ENCODE data around the gene FKBP2. TPM values are rescaled to one million over a fixed set of nuclear protein-coding genes. Genes with fewer than 3 reads are reported as not detected.
"Not testable (repeated sequence)": the region's sequence is repeated elsewhere in the genome, so short reads cannot be mapped to it uniquely, and the experiment has no call there.

Gene FKBP2
- total RNA-seq, 1 experiment from 2014 or later, result 87.4 TPM

- BruUV-seq (replicated peaks), result no TSS peak
- intact Hi-C loops (cut with micrococcal nuclease; ENCODE audit: unreplicated experiment), result loop anchor here (10.0 kb wide), 1 partner anchor 61 kb away; the partner anchor contains the start of genes CATSPERZ and ESRRA
Observed at GRCh38 chr11:64244107-64244506, 3.2 kb downstream of the FKBP2 start.

GRCh38 chr11:64244966-64245365, 4.1 kb downstream of the FKBP2 start:
- Mint-ChIP-seq H3K36me3 (ENCODE audit: insufficient read depth, unreplicated experiment) (peaks cover 97% of the 10 kb centered on the region), H3K4me3 (ENCODE audit: low read depth, unreplicated experiment) (peak overlapping the region; percentile 96), H3K4me1 (ENCODE audit: low read depth, unreplicated experiment) (peaks cover 34% of the 10 kb centered on the region), H3K27me3 (ENCODE audit: unreplicated experiment) (no peaks in the 10 kb centered on the region), H3K27ac (ENCODE audit: unreplicated experiment) (peak overlapping the region; percentile 82), H3K9me3 (ENCODE audit: low read depth, unreplicated experiment) (no peaks in the 10 kb centered on the region)
- TF ChIP-seq CTCF (IDR thresholded peaks at IDR 0.05; ENCODE audit: unreplicated experiment), result no peak
- DNase-seq, result no peak
- CTCF ChIA-PET, result interaction anchor here (0.5 to 1.9 kb wide), 7 partner anchors 12 to 558 kb away, joined by 3 to 11 read pairs (median 4); no protein-coding TSS in a partner anchor
- no TSS peak for BruUV-seq (replicated peaks)
- intact Hi-C loops (cut with micrococcal nuclease; ENCODE audit: unreplicated experiment), result loop anchor here (10.0 kb wide), 1 partner anchor 60 kb away; the partner anchor contains the start of genes CATSPERZ and ESRRA

More at GRCh38 chr11:64244107-64244506, 3.2 kb downstream of the FKBP2 start:
- Mint-ChIP-seq H3K27ac (ENCODE audit: unreplicated experiment) (peak overlapping the region; percentile 83), H3K36me3 (ENCODE audit: insufficient read depth, unreplicated experiment) (peaks cover 98% of the 10 kb centered on the region), H3K27me3 (ENCODE audit: unreplicated experiment) (no peaks in the 10 kb centered on the region), H3K9me3 (ENCODE audit: low read depth, unreplicated experiment) (no peaks in the 10 kb centered on the region), H3K4me1 (ENCODE audit: low read depth, unreplicated experiment) (peaks cover 38% of the 10 kb centered on the region), H3K4me3 (ENCODE audit: low read depth, unreplicated experiment) (peak overlapping the region; percentile 96)
- CTCF ChIA-PET, result interaction anchor here (0.5 kb wide), 1 partner anchor 69 kb away, joined by 3 read pairs; no protein-coding TSS in a partner anchor
- DNase-seq, result no peak
- TF ChIP-seq CTCF (IDR thresholded peaks at IDR 0.05; ENCODE audit: unreplicated experiment), result no peak

GRCh38 chr11:64245401-64245796, 4.5 kb downstream of the FKBP2 start:
- Mint-ChIP-seq H3K9me3 (ENCODE audit: low read depth, unreplicated experiment) (no peaks in the 10 kb centered on the region), H3K36me3 (ENCODE audit: insufficient read depth, unreplicated experiment) (peaks cover 95% of the 10 kb centered on the region), H3K27me3 (ENCODE audit: unreplicated experiment) (no peaks in the 10 kb centered on the region), H3K4me3 (ENCODE audit: low read depth, unreplicated experiment) (peak overlapping the region; percentile 96), H3K4me1 (ENCODE audit: low read depth, unreplicated experiment) (peaks cover 30% of the 10 kb centered on the region), H3K27ac (ENCODE audit: unreplicated experiment) (peak overlapping the region; percentile 82)
- TF ChIP-seq CTCF (IDR thresholded peaks at IDR 0.05; ENCODE audit: unreplicated experiment), result no peak
- DNase-seq, result peak; percentile 66
- intact Hi-C loops (cut with micrococcal nuclease; ENCODE audit: unreplicated experiment), result loop anchor here (10.0 kb wide), 1 partner anchor 59 kb away; the partner anchor contains the start of genes CATSPERZ and ESRRA
- CTCF ChIA-PET, result interaction anchor here (0.5 to 1.9 kb wide), 7 partner anchors 19 to 559 kb away, joined by 3 to 11 read pairs (median 4); partner anchors contain the start of gene TRMT112
- BruUV-seq (replicated peaks), result no TSS peak

- intact Hi-C loops (cut with micrococcal nuclease; ENCODE audit: unreplicated experiment), result loop anchor here (10.0 kb wide), 1 partner anchor 59 kb away; the partner anchor contains the start of genes CATSPERZ and ESRRA
- no peak for TF ChIP-seq CTCF (IDR thresholded peaks at IDR 0.05; ENCODE audit: unreplicated experiment)
- Mint-ChIP-seq H3K4me3 (ENCODE audit: low read depth, unreplicated experiment) (peak overlapping the region; percentile 96), H3K4me1 (ENCODE audit: low read depth, unreplicated experiment) (peaks cover 28% of the 10 kb centered on the region), H3K9me3 (ENCODE audit: low read depth, unreplicated experiment) (no peaks in the 10 kb centered on the region), H3K27ac (ENCODE audit: unreplicated experiment) (peak overlapping the region; percentile 82), H3K36me3 (ENCODE audit: insufficient read depth, unreplicated experiment) (peaks cover 95% of the 10 kb centered on the region), H3K27me3 (ENCODE audit: unreplicated experiment) (no peaks in the 10 kb centered on the region)
- CTCF ChIA-PET, result interaction anchor here (0.7 to 1.9 kb wide), 5 partner anchors 9 to 71 kb away, joined by 3 to 11 read pairs (median 4); partner anchors contain the start of gene TRMT112
- BruUV-seq (replicated peaks), result TSS peak; percentile 47
- peak; percentile 95 for DNase-seq
Observed at GRCh38 chr11:64245797-64246620, 5.1 kb downstream of the FKBP2 start.

- peaks cover 95% of the 10 kb centered on the region for H3K36me3 Mint-ChIP-seq (ENCODE audit: insufficient read depth, unreplicated experiment)
- H3K27me3 Mint-ChIP-seq (ENCODE audit: unreplicated experiment); BruUV-seq (replicated peaks); DNase-seq; H3K9me3 Mint-ChIP-seq (ENCODE audit: low read depth, unreplicated experiment): not testable (repeated sequence)
- CTCF ChIA-PET, result interaction anchor here (1.5 to 1.6 kb wide), 2 partner anchors 9 to 22 kb away, joined by 4 to 7 read pairs; no protein-coding TSS in a partner anchor
- peak overlapping the region; percentile 96 for H3K4me3 Mint-ChIP-seq (ENCODE audit: low read depth, unreplicated experiment)
- H3K27ac Mint-ChIP-seq (ENCODE audit: unreplicated experiment), result peak overlapping the region; percentile 96
- intact Hi-C loops (cut with micrococcal nuclease; ENCODE audit: unreplicated experiment), result loop anchor here (10.0 kb wide), 1 partner anchor 58 kb away; the partner anchor contains the start of genes CATSPERZ and ESRRA
- peaks cover 28% of the 10 kb centered on the region for H3K4me1 Mint-ChIP-seq (ENCODE audit: low read depth, unreplicated experiment)
Observed at GRCh38 chr11:64246621-64246870, 5.7 kb downstream of the FKBP2 start.

Measured in Calu3 (cell line).